GM12873 (cell line): ENCODE results near the gene TRIM61.

ENCODE experiments used
- TF ChIP-seq, protein P1 (sequence below): IDR thresholded peaks from 2 replicates; pipeline ENCODE4 v1.5.1; 2012; ENCODE audit warnings: low read depth, mild to moderate bottlenecking, moderate library complexity, low read length, control low read depth; ENCODE audit not compliant: insufficient read depth; ENCODE audit errors: missing control alignments

The TRIM61 gene

DNA sequence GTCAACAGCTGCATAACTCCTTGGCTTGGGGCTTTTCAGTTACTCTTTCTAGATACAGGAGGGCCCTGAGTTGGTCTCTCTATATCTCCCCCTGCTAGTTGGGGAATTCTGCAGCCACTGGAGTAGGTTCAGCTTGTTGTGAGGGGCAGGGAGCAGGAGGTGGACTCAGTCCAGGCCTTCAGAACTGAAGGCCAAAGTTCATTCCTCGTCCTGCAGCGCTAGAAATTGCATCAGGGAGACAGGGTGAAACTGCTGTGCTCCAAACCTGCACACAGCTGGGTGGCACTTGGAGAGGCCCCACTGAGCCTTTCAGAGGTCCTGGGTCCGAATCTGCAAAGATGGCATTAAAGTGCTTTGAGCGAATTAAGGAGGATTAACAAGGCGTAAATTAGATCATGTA, 29.4 kb upstream of the TRIM61 start:
- TF ChIP-seq, protein P1, sequence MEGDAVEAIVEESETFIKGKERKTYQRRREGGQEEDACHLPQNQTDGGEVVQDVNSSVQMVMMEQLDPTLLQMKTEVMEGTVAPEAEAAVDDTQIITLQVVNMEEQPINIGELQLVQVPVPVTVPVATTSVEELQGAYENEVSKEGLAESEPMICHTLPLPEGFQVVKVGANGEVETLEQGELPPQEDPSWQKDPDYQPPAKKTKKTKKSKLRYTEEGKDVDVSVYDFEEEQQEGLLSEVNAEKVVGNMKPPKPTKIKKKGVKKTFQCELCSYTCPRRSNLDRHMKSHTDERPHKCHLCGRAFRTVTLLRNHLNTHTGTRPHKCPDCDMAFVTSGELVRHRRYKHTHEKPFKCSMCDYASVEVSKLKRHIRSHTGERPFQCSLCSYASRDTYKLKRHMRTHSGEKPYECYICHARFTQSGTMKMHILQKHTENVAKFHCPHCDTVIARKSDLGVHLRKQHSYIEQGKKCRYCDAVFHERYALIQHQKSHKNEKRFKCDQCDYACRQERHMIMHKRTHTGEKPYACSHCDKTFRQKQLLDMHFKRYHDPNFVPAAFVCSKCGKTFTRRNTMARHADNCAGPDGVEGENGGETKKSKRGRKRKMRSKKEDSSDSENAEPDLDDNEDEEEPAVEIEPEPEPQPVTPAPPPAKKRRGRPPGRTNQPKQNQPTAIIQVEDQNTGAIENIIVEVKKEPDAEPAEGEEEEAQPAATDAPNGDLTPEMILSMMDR, result no peak

DNA sequence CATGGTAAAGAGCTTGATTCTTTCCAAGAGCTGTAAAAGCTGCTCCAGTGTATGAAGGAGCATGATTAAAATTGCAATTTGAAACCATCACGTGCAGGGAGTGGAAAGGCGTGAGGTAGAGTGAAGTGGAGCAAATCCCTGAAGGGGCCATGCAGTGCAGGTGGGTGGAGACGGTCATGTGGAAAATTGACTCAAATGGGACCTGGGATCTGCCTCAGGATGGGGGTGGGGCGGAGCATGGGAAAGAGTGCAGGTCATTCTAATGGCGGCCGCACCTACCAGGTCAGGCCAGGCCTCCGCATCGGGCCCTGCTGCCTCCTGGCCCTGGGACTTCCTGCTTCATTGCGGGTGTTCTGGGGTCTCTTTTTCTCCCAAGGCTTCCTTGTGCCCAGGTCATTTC, 29.0 kb upstream of the TRIM61 start:
- TF ChIP-seq, protein P1, result no peak

DNA sequence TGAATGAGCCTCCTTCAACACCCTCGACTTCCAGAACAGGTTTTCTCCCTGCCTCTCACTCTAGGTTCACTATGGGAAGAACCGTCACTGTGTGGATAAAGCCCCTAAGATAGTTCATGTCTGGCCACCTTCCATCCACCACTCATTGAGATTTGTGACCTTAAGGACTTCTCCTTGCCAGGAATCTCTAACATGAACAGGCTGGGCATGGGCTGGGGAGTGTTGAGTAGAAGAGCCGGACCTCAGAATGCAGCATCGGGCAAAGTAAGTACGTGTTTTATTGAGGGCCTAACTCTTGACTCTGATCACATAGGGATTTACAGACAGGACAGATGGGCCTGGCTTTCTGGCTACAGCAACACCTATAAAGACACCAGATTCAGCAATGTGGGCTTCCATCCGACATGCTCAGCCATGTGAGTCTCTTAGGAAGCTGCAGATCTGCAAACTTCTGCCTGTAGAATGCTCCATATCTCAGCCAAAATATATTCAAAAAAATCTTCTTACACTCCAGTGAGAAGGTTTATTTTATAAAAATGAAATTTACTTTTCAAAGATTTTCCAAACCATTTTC, 28.0 kb upstream of the TRIM61 start:
- TF ChIP-seq, protein P1, result no peak

DNA sequence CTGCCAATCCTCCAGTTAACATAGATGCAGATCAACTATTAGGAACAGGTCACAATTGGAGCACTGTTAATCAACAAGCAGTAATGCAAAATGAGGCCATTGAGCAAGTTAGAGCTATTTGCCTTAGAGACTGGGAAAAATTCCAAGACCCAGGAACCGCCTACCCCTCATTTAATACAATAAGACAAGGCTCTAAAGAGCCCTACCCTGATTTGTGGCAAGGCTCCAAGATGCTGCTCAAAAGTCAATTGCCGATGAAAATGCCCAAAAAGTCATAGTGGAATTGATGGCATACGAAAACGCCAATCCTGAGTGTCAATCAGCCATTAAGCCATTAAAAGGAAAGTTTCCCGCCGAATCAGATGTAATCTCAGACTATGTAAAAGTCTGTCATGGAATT, 20.5 kb upstream of the TRIM61 start:
- TF ChIP-seq, protein P1, result no peak

DNA sequence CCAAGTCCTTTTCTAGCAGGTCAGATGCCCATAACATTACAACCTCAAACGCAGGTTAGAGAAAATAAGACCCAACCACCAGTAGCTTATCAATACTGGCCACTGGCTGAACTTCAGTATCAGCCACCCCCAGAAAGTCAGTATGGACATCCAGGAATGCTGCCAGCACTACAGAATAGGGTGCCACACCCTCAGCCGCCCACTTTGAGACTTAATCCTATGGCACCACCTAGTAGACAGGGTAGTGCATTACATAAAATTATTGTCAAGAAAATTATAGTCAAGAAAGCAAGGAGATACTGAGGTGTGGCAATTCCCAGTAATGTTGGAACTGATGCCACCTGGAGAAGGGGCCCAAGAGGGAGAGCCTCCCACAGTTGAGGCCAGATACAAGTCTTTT, 19.9 kb upstream of the TRIM61 start:
- TF ChIP-seq, protein P1, result peak; percentile 40

DNA sequence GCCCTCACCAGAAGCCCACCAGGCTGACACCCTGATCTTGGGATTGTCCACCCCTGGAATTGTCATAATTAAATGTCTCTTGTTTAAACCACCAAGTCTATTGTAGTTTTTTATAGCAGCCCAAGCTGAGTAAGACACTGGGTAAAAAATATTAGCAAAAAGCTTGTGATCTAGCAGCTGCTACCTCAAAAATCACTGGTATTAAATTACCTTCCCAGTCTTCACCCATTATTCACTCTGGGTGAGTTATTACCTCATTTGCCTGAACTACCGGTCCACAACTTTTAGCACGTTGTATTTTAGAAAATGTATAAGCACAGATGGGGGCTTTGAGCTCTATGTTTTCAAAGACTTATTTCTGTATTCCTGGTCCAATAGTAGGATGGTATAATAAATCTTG, 12.0 kb upstream of the TRIM61 start:
- TF ChIP-seq, protein P1, result no peak

DNA sequence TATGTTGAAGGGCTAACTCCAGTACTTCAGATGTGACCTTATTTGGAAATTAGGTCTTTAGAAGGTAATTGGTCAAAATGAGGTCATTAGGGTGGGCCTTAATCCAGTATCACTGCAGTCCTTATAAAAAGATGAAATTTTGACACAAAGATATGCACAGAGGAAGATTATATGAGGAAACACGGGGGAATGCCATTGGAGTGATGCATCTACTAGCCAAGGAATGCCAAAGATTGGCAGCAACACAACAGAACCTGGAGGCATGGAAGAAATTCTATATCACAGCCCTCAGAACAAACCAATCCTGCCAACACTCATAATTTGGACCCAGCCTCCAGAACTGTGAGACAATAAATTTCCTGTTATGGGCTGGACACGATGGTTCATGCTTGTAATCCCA, 17.6 kb downstream of the TRIM61 start:
- TF ChIP-seq, protein P1, result no peak
